ENCODE results near the gene COL6A2. TPM values are rescaled to one million over a fixed set of nuclear protein-coding genes. Genes with fewer than 3 reads are reported as not detected.

The COL6A2 gene
- total RNA-seq, 1 donor from 2014 or later, result 378 TPM

DNA sequence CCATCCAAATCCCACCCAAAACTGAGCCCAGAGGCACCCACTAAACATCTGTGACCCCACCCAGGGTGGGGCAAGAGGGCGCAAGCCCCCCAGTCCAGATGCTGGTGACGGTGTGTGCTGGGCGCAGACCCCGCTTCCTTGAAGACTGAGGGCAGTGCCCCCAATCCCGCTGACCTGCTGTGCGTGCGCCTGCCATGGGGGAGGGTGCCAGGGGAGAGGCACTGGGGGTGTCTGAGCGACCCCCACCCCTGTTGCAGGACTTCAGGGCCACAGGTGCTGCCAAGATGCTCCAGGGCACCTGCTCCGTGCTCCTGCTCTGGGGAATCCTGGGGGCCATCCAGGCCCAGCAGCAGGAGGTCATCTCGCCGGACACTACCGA is 13.3 kb downstream of the COL6A2 start:
- DNase-seq (ENCODE audit: low spot score), result peak; percentile 2
- Mint-ChIP-seq H3K4me3 (ENCODE audit: unreplicated experiment) (no peak overlapping the region), H3K36me3 (ENCODE audit: low read depth, unreplicated experiment) (peaks cover 39% of the 10 kb centered on the region)

DNA sequence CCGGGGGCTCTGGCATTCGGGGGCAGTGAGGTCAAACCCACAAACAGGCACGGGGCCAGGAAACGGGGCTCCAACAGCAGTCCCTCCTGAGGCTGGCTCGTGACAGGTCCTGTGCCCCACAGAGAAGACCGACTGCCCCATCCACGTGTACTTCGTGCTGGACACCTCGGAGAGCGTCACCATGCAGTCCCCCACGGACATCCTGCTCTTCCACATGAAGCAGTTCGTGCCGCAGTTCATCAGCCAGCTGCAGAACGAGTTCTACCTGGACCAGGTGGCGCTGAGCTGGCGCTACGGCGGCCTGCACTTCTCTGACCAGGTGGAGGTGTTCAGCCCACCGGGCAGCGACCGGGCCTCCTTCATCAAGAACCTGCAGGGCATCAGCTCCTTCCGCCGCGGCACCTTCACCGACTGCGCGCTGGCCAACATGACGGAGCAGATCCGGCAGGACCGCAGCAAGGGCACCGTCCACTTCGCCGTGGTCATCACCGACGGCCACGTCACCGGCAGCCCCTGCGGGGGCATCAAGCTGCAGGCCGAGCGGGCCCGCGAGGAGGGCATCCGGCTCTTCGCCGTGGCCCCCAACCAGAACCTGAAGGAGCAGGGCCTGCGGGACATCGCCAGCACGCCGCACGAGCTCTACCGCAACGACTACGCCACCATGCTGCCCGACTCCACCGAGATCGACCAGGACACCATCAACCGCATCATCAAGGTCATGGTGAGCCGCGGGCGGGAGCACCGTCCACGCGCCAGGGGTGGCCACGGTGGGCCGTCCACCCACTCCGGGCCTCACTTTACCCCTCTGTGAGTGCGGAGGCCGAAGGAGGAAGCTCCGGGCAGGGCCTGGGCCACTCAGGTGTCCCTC is 14.2 kb downstream of the COL6A2 start:
- Mint-ChIP-seq H3K9me3 (ENCODE audit: unreplicated experiment) (peaks cover 3% of the 10 kb centered on the region), H3K4me1 (ENCODE audit: unreplicated experiment) (no peaks in the 10 kb centered on the region), H3K27me3 (ENCODE audit: unreplicated experiment) (peaks cover 5% of the 10 kb centered on the region), H3K36me3 (ENCODE audit: low read depth, unreplicated experiment) (peaks cover 41% of the 10 kb centered on the region), H3K27ac (ENCODE audit: unreplicated experiment) (no peak overlapping the region), H3K4me3 (ENCODE audit: unreplicated experiment) (no peak overlapping the region)
- TF ChIP-seq, protein P1, sequence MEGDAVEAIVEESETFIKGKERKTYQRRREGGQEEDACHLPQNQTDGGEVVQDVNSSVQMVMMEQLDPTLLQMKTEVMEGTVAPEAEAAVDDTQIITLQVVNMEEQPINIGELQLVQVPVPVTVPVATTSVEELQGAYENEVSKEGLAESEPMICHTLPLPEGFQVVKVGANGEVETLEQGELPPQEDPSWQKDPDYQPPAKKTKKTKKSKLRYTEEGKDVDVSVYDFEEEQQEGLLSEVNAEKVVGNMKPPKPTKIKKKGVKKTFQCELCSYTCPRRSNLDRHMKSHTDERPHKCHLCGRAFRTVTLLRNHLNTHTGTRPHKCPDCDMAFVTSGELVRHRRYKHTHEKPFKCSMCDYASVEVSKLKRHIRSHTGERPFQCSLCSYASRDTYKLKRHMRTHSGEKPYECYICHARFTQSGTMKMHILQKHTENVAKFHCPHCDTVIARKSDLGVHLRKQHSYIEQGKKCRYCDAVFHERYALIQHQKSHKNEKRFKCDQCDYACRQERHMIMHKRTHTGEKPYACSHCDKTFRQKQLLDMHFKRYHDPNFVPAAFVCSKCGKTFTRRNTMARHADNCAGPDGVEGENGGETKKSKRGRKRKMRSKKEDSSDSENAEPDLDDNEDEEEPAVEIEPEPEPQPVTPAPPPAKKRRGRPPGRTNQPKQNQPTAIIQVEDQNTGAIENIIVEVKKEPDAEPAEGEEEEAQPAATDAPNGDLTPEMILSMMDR (IDR thresholded peaks at IDR 0.05; ENCODE audit: unreplicated experiment), result no peak
- peak; percentile 3 for DNase-seq (ENCODE audit: low spot score)

More for the DNA sequence above, 13.3 kb downstream of the COL6A2 start:
- Mint-ChIP-seq H3K27ac (ENCODE audit: unreplicated experiment) (no peak overlapping the region), H3K27me3 (ENCODE audit: unreplicated experiment) (peaks cover 5% of the 10 kb centered on the region), H3K4me1 (ENCODE audit: unreplicated experiment) (no peaks in the 10 kb centered on the region), H3K9me3 (ENCODE audit: unreplicated experiment) (peaks cover 3% of the 10 kb centered on the region)
- TF ChIP-seq, protein P1 (IDR thresholded peaks at IDR 0.05; ENCODE audit: unreplicated experiment), result no peak

DNA sequence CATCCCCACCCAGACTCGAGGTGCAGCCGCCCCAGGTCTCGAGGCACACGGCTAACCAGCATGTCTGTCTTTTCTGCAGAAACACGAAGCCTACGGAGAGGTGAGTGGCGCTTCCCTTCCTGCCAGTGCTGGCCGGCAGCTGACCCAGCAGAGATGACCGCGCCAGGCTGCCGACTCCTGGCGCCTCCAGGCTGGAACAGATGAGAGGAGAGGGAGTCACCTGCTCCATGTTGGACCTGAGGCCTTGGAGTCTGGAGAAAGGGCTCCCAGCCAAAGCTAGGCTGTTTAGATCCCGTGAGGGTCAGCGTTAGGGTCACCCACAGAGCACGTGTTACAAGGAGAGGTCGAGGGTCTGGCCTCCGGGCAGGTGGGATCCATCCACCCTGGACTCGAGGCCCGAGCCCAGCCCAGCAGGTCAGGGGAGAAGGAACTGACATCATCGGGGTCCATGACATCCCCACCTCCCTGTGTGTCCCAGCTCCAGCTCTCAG is 14.9 kb downstream of the COL6A2 start:
- TF ChIP-seq, protein P1 (IDR thresholded peaks at IDR 0.05; ENCODE audit: unreplicated experiment), result no peak
- Mint-ChIP-seq H3K27ac (ENCODE audit: unreplicated experiment) (no peak overlapping the region), H3K4me1 (ENCODE audit: unreplicated experiment) (no peaks in the 10 kb centered on the region), H3K9me3 (ENCODE audit: unreplicated experiment) (peaks cover under 1% of the 10 kb centered on the region), H3K4me3 (ENCODE audit: unreplicated experiment) (peak overlapping the region; percentile 59), H3K36me3 (ENCODE audit: low read depth, unreplicated experiment) (peaks cover 34% of the 10 kb centered on the region), H3K27me3 (ENCODE audit: unreplicated experiment) (peaks cover 5% of the 10 kb centered on the region)
- no peak for DNase-seq (ENCODE audit: low spot score)

DNA sequence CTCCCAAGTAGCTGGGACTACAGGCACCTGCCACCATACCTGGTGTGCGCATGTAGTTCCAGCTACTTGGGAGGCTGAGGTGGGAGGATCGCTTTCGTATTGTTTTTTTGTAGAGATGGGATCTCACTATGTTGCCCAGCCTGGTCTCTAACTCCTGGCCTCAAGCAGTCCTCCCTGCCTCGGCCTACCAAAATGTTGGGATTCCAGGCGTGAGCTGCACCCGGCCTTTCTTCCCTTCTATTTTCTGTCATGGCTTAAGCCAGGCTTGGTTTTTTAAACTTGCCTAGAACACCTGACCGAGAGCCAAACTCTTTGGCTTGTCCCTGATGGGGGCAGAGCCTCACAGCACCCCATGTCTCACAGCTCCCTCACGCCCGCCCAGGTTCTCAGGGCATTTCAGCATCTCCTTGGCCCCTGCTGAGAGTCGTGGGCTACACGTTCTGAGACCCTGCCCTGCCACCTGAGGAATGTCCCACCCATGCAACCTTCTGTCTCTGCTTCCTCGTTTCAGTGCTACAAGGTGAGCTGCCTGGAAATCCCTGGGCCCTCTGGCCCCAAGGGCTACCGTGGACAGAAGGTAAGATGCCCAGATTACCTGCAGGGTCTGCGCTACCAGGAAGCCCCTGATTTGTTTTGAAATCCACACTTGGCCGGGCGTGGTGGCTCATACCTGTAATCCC is 15.7 kb downstream of the COL6A2 start:
- Mint-ChIP-seq H3K27ac (ENCODE audit: unreplicated experiment) (no peak overlapping the region), H3K4me3 (ENCODE audit: unreplicated experiment) (no peak overlapping the region), H3K36me3 (ENCODE audit: low read depth, unreplicated experiment) (peaks cover 33% of the 10 kb centered on the region), H3K4me1 (ENCODE audit: unreplicated experiment) (no peaks in the 10 kb centered on the region), H3K27me3 (ENCODE audit: unreplicated experiment) (peaks cover 1% of the 10 kb centered on the region), H3K9me3 (ENCODE audit: unreplicated experiment) (no peaks in the 10 kb centered on the region)
- no peak for DNase-seq (ENCODE audit: low spot score)
- TF ChIP-seq, protein P1 (IDR thresholded peaks at IDR 0.05; ENCODE audit: unreplicated experiment), result no peak
